NB4 (cell line): Measurements from ENCODE around the gene BTN1A1.
"Not testable (repeated sequence)": the region's sequence is repeated elsewhere in the genome, so short reads cannot be mapped to it uniquely, and the experiment has no call there.

ENCODE experiments used
- DNase-seq: peaks from one replicate; pipeline ENCODE4 v3.0.0; 2010; ENCODE audit warnings: low read depth
- H3K4me3 ChIP-seq: one replicate; pipeline ENCODE4 v1.5.1; 2011; ENCODE audit warnings: mild to moderate bottlenecking, low read depth, low read length, moderate library complexity
- CTCF ChIP-seq: IDR thresholded peaks from one replicate; pipeline ENCODE4 v1.5.1; 2012; ENCODE audit warnings: low read depth, low read length
- MAX ChIP-seq: IDR thresholded peaks from 2 replicates; pipeline ENCODE4 v1.6.1; 2011; ENCODE audit warnings: low read depth, low read length
- MYC ChIP-seq: IDR thresholded peaks from 2 replicates; pipeline ENCODE4 v1.6.1; 2011; ENCODE audit warnings: low read depth, low read length
- POLR2A ChIP-seq: IDR thresholded peaks from 2 replicates; pipeline ENCODE4 v1.6.1; 2011; ENCODE audit warnings: mild to moderate bottlenecking; ENCODE audit not compliant: insufficient read length; ENCODE audit errors: extremely low read depth

The BTN1A1 gene

GRCh38 chr6:26457806-26458688, 42.1 kb upstream of the BTN1A1 start, which contains the start of gene BTN2A1:
BTN2A1 (plus strand) TSS chr6:26457955; CDS start chr6:26458637, 682 bp downstream.
- peak; percentile 93 for DNase-seq
- peak within 1 kb of the TSS; percentile 98 for H3K4me3 ChIP-seq
- no peak for TF ChIP-seq POLR2A
- 0 out of 2 replicates have a peak, but pooled peaks have one; percentile 31 for TF ChIP-seq MAX
- no peak for TF ChIP-seq CTCF
- peak; percentile 41; the same call in 1 of the 2 replicates for TF ChIP-seq MYC

GRCh38 chr6:26459023-26459810, 40.9 kb upstream of the BTN1A1 start:
- H3K4me3 ChIP-seq, result peak overlapping the region; percentile 98
- DNase-seq, result peak; percentile 54
- TF ChIP-seq POLR2A (no peak), MAX (no peak), MYC (no peak), CTCF (no peak)

- peak overlapping the region; percentile 6 for H3K4me3 ChIP-seq
- DNase-seq, result not testable (repeated sequence)
These were observed 38.8 kb upstream of the BTN1A1 start for GRCh38 chr6:26461353-26461752.

- no peak overlapping the region for H3K4me3 ChIP-seq
- no peak for DNase-seq
- TF ChIP-seq POLR2A, result no peak
- no peak for TF ChIP-seq CTCF
- no peak for TF ChIP-seq MYC
- no peak for TF ChIP-seq MAX
These were observed 36.1 kb upstream of the BTN1A1 start for GRCh38 chr6:26464014-26464413.

- no peak overlapping the region for H3K4me3 ChIP-seq
- no peak for TF ChIP-seq MAX
- TF ChIP-seq CTCF, result no peak
- no peak for TF ChIP-seq POLR2A
- TF ChIP-seq MYC, result no peak
- no peak for DNase-seq
These were observed 35.5 kb upstream of the BTN1A1 start for GRCh38 chr6:26464416-26465131.
